HG02642 (cell line): ENCODE results near the gene SULT1A1.
"Not testable (repeated sequence)": the region's sequence is repeated elsewhere in the genome, so short reads cannot be mapped to it uniquely, and the experiment has no call there.

ENCODE experiments used
- ATAC-seq: cut with Tn5 transposase; IDR thresholded peaks from one replicate; pipeline ENCODE4 v1.9.1; 2021; ENCODE audit warnings: mild to moderate bottlenecking; ENCODE audit not compliant: unreplicated experiment, poor library complexity

Gene SULT1A1

DNA sequence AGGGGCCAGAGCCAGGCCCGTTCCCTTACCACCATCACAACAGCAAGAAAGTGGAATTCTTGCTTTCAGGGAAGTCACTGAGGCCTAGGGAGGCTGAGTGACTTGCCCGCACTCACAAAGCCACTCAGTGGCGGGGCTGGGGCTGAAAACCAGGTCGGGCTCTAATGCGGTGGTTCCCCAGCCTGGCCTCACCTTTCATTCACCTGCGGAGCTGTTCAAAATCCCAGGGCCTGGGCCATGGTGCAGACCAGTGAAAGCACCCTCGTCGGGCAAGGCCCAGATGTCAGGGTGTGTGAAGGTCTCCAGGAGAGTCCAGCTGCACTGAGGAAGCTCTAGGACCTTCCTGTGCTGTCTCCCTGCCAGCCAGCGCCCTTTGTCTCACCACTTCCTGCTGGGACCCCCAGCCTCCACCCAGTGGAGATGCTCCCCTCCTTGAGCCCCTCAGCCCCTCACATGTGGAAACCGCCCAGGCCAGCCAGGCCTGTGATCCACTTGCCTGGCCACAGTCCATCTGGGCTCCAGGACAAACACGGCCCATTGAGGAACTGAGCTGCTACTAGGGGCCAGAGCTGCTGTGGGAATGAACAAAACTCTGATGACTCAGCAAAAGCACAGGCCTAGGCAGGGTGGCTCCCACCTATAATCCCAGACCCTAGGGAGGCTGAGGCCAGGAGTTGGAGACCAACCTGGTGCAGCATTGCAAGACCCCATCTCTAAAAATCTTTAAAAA is 812 bp downstream of the SULT1A1 start:
- not testable (repeated sequence) for ATAC-seq

DNA sequence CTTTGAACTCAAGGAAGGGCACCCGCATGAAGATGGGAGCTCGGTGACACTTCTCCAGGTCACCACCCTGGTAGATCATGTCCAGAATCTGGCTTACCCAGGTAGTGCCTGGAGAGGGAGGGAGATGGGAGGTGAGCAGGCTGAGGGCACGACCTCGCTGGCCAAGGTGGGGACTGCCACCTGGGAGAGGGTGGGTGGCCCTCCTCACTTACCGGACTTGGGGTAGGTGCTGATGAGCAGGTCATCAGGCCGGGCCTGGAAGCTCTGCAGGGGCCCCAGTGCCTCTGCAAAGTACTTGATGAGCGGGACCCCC is 1.4 kb downstream of the SULT1A1 start:
- ATAC-seq = not testable (repeated sequence)

GRCh38 chr16:28607681-28608495 is 2.0 kb downstream of the SULT1A1 start:
- not testable (repeated sequence) for ATAC-seq

GRCh38 chr16:28607116-28607623 is 2.7 kb downstream of the SULT1A1 start:
- no peak for ATAC-seq

- no peak for ATAC-seq
Measured at GRCh38 chr16:28606291-28607115, 3.3 kb downstream of the SULT1A1 start.

GRCh38 chr16:28604186-28604565 is 5.7 kb downstream of the SULT1A1 start:
- ATAC-seq = no peak

DNA sequence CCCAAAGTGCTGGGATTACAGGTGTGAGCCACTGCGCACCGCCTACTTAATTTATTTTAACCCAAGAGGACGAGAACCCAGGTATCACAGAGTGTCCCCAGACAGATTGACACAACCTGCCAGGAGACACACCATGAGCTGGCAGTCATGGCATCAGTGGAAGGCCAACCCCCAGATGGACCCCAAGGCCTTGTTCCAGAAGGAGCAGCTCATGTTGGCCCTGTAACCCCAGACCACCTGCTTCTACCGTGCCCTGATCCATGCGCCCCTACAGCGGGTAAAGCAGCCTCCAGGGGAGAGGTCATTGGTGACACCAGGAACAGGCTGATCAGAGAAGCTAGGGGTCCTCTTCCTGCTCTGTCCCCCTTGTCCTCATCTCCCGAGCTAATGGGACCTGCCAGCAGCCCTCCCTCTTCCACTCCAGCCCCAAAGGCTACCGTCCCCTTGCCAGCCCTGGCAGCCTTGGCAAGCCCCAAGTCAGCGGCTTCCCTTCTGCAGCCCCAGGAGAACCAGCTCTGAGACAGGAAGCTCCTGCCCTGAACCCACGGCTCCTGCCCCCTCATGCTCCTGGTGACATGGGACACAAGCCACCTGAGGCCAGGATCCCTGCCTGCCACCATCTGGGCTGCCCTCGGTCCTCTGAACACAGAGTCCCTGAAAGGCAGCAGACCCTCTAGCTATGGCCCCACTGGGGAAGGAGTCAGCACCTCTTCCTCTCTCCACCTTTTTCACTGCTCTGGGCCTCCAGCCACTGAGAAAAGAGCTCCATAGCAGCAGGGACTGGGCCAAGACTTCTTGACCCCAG is 6.3 kb downstream of the SULT1A1 start:
- ATAC-seq = no peak

GRCh38 chr16:28602529-28602928 is 7.3 kb downstream of the SULT1A1 start:
- no peak for ATAC-seq

GRCh38 chr16:28602062-28602461 is 7.8 kb downstream of the SULT1A1 start:
- not testable (repeated sequence) for ATAC-seq

- not testable (repeated sequence) for ATAC-seq
Measured at GRCh38 chr16:28601589-28601988, 8.3 kb downstream of the SULT1A1 start.

- ATAC-seq = not testable (repeated sequence)
Measured at GRCh38 chr16:28600965-28601364, 8.9 kb downstream of the SULT1A1 start.

DNA sequence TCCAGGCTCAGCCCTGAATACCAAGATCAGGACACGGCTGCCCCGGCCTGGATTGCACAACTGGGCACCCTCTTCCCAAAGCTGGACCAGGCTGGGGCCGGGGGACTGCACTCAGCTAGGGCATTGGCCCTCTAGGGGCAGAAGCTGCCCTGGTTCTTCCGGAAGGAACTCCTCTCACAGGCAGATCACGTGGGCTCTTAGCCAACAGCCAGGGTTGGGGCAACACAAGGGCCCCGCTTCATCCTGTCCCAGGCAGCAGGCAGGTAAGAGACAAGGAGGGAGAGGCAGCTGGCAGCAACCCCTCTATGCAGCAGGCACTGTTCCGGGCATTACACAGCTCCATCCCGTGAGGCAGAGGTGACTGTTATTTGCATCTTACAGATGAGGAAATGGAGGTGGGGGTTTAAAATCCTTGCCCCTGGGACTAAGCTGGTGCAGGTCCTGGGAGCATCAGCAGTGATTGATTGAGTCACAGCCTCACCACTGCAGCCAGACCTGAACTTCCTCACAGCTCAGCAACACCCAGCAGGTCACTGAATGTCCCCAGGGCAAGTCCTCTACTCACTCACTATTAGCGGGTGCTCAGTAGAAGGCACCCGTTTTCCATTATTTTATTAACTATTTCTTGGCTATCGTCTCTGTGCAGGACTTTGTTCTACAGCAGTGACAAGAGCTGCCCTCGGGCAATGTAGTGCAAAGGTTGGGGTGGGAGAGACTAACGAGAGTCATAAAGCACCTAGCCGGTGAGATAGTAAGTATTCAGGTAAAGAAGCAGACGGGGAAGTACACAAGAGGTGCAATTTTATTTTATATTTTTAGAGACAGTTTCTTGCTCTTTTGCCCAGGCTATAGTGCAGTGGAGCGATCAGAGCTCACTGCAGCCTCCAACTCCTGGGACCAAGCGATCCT is 10.2 kb downstream of the SULT1A1 start:
- peak; percentile 62 for ATAC-seq

GRCh38 chr16:28597692-28598261 is 12.1 kb downstream of the SULT1A1 start:
- no peak for ATAC-seq

DNA sequence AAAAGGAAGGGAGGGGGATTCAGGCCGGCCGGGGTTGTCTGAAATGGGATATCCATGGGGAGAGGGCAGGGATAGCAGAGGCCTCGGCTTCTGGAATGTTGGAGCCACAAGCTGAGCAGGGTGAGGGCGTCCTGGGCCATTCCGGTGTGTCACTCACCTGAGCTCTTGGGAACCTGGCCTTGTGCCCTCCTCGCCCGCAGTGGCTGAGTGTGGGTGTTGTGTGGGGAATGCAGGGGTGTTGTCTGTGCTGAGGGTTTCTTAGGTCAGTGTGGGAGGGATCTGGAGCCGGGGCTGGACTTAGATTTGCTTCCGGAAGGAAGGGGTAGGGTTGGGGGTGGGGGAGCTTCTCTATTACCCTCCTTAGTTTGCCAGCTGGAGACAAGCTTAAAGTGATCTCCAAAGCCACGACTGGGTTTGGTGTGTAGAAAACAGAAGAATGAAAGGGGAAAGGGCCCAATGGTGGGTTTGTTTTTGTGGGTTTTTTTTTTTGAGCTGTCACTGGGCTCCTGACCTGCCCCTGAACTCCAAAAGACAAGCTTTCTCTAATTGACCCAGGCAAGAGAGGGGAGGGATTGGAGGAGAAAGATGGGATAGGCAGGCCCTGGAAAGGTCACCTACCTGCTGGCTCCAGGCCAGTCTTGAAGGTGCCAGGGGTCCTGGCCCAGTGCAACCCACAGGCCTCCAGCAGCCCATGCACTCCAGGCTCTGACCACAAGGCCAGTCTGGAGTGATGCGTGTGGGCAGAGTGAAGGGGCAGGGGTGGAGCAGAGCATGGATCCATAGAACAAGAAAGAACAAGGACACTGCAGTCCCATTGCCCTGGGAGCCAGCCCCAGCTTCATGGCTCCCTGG is 12.8 kb downstream of the SULT1A1 start, which contains the start of gene SULT1A2:
SULT1A2 (minus strand) TSS at position 211 of the 852 bp plus-strand sequence. CDS start 1,120 bp downstream, outside the sequence.
- ATAC-seq = no peak

GRCh38 chr16:28596115-28596630 is 13.7 kb downstream of the SULT1A1 start:
- ATAC-seq = no peak

- not testable (repeated sequence) for ATAC-seq
Measured at GRCh38 chr16:28595451-28595850, 14.4 kb downstream of the SULT1A1 start.

DNA sequence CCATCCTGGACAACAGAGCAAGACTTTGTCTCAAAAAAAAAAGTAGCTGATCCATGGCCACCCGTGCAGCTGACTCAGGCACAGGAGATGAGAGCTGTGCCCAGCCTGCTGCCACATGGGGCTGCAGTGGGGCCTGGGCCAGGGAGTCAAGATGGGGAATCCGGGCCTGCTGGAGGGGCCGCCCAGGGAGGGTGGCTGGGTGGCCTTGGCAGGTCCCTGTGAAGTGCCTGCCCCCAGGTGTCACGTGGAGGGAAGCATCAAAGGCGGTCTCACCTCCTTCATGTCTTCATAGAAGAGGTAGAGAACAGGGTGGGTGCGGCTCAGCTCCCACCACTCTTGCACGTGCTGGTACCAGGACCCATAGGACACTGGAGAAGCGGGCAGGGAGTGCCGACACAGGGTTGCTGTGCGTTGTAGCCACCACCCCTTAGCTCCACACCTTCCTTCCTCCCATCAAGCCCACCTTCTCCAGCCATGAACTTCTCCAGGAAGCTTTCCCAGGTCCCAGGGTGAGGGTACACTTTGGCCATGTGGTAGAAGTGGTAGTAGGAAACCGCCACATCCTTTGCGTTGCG is 16.8 kb downstream of the SULT1A1 start:
- no peak for ATAC-seq
